Muscle of back (tissue), 13 donors: ENCODE data around the gene ZNF8. TPM values are rescaled to one million over a fixed set of nuclear protein-coding genes. Genes with fewer than 3 reads are reported as not detected.
"Not testable (repeated sequence)": the region's sequence is repeated elsewhere in the genome, so short reads cannot be mapped to it uniquely, and the experiment has no call there.

Experiments
- DNase-seq, 3 donors: peaks; one replicate each; pipeline versions ENCODE4 v3.0.0 to v3.0.0-alpha.2; 2013
- long read RNA-seq, 9 donors: transcript quantifications; one replicate each; lab custom pipeline, GENCODE V29; 2026
- polyA plus RNA-seq, 10 donors: library from polyadenylated mRNA; unstranded; fragments of 120-200 nt; gene quantifications; one replicate each; pipeline ENCODE4 v1.2.1, GENCODE V29; 2013; ENCODE audit not compliant: insufficient read length in 10 of 10

Gene ZNF8
- polyA plus RNA-seq, result 1 to 10 TPM; 4.0 to 6.7 (median 5.3) TPM
- long read RNA-seq, donor 1, result 0 reads
- long read RNA-seq, donor 2, result 0 reads
- long read RNA-seq, donor 3, result 0 reads
- long read RNA-seq, donor 4, full-length matches to known transcripts, result 2 of 2 reads
- long read RNA-seq, donor 4, partial matches to known transcripts, result 0 of 2 reads
- long read RNA-seq, donor 4, other reads (novel, unspliced or antisense), result 0 of 2 reads
- long read RNA-seq, donor 5, full-length matches to known transcripts, result 1 of 1 reads
- long read RNA-seq, donor 5, partial matches to known transcripts, result 0 of 1 reads
- long read RNA-seq, donor 5, other reads (novel, unspliced or antisense), result 0 of 1 reads
- long read RNA-seq, donor 6, full-length matches to known transcripts, result 3 of 3 reads
- long read RNA-seq, donor 6, partial matches to known transcripts, result 0 of 3 reads
- long read RNA-seq, donor 6, other reads (novel, unspliced or antisense), result 0 of 3 reads
- long read RNA-seq, donor 7, full-length matches to known transcripts, result 1 of 1 reads
- long read RNA-seq, donor 7, partial matches to known transcripts, result 0 of 1 reads
- long read RNA-seq, donor 7, other reads (novel, unspliced or antisense), result 0 of 1 reads
- long read RNA-seq, donor 8, result 0 reads
- long read RNA-seq, donor 9, result 0 reads

DNA sequence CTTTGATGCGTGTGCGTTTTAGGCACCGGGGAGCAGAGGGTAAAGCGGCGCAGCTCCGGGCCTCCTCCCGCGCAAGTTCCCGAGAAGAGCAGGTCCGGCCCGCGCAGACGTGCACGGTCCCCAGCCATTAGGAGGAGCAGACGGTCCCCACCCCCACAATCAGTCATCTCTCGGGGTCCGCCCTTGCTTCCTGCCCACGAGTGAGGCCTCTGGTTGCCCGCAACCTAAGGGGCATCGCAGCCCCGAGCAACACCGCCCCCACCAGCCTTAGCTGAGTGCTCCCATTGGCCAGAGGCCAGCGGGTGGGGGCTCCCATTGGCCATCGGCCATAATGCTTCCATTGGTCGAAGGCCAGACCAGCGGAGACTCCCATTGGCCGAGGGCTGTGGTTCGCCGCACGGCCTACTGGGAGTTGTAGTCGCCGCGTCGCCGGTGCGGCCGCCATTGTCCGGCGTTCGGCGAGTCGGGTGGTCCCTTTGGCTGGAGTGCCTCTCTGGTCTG lies at the start of gene ZNF8:
TSS of gene ZNF8 (plus strand) at position 415 of the 501 bp plus-strand sequence. CDS start 127 bp downstream, outside the sequence.
- peak; percentile 97 to 99 (median 99) for DNase-seq

DNA sequence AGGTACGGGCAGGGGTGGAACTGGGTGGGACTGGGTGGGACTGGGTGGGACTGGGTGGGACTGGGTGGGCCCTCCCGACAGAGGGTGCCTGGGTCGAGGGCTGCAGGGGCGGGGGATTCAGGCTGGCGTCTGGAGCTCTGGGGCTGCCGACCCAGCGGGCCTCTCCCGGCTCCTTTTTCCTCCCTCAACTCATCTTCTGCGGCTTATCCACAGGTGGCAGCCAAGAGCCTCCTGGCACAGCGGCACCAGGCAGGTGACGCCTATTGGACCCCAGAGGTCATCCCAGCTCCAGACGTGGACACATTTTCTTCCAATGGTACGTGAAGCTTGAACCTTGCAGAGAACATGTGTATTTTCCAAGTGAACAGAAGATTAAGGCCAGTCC lies 49.5 kb upstream of the ZNF8 start:
- peak in 2 of 3 donors; percentile 22 to 45 for DNase-seq

DNA sequence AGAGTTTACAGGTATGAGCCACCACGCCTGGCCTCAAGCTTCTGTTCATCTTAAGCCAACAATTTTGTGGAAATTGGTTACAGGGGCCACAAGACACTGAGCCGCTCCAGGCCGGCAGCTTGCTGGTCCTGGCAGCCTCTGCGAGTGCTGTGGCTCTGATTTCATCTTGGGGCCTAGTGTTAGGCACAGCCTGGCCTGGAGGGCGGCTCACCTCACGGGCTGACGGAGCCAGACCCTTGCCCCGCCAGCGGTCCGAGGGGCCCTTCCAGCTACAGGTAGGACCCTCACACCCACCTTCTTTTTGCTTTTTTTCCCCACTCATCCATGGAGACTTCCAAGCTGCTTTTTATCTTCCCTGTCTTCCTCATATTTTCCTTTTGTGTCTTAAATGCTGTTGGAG lies 41.4 kb upstream of the ZNF8 start:
- no peak for DNase-seq

DNA sequence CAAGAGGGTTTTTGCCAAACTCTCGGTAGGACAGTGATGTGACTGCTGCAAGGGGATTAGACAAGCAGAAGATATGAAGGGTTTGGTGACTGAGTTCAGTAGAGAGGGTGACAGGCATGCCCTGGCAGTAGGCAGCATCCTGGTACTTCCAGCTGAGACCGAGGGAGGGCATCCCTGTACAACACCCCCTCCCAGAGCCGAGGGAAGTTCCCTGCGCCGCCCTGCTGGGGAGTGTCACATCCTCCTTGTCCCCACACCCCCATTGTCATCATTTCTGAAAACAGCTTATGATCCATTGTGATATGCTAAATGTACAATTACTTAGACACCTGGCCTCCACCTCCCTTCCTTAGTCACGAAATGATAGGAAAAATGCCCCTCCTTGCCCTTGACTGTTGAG lies 35.4 kb upstream of the ZNF8 start:
- no peak for DNase-seq

GRCh38 chr19:58248886-58249285 lies 29.9 kb upstream of the ZNF8 start:
- no peak for DNase-seq

DNA sequence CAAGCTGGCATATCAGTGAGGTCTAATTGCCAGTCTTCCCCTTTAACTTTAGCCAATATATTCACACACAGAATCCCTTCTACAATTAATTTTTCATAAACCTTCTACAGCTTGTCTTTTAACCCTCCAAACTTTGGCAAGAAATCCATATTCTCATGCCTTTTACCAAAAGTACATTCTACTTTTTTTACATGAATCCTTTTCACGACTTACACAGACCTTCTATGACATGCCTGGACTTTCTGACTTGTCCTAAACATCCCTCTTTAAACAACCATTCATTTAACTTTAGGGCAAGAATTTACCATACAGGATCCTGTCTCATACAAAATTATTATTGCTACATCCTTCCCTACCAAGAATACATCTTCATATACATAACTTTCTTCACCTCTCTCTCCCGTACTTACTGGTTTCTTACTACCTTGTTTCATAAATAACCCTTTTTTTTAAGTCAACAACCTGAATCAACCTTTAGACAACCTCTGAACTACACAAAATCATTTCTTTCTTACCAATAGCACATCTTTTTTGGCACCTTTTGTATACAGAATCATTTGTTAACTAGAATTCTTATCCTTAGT lies 26.6 kb upstream of the ZNF8 start:
- peak in 1 of 3 donors; percentile 26 for DNase-seq

GRCh38 chr19:58258259-58258658 lies 20.5 kb upstream of the ZNF8 start:
- not testable (repeated sequence) for DNase-seq

DNA sequence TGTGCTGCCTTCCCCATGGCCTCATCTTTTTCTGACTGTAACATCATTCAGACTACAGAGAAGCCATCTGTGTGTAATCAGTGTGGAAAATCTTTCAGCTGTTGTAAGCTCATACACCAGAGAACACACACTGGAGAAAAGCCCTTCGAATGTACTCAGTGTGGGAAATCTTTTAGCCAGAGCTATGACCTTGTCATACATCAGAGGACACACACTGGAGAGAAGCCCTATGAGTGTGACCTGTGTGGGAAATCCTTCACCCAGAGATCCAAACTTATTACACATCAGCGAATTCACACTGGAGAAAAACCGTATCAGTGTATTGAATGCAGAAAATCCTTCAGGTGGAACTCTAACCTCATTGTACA lies 17.2 kb upstream of the ZNF8 start:
- DNase-seq, result no peak

- no peak for DNase-seq
Observed at GRCh38 chr19:58261968-58262921, 16.5 kb upstream of the ZNF8 start.

- DNase-seq, result no peak
Observed at GRCh38 chr19:58262922-58263296, 15.8 kb upstream of the ZNF8 start.

- no peak for DNase-seq
Observed at GRCh38 chr19:58265100-58265499, 13.7 kb upstream of the ZNF8 start.

DNA sequence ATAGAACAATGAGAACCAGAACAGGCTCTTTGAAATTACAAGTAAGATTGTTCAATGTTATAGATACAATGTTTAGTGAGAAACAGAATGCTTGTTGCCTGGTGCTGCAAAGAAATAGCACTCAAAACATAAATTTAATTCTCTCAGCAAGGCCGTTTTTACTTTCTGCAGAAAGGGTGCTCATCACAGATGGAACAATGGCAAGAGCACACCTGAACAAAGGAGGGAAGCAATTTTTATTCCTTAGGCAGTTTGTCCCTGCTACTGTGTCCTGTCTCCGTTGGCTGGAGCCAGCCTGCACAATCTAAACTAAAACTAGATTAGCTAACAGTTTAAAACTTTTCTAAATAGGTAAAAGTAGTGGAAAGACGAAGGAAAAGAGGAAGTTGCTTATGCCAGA lies 10.4 kb upstream of the ZNF8 start:
- DNase-seq, result no peak

DNA sequence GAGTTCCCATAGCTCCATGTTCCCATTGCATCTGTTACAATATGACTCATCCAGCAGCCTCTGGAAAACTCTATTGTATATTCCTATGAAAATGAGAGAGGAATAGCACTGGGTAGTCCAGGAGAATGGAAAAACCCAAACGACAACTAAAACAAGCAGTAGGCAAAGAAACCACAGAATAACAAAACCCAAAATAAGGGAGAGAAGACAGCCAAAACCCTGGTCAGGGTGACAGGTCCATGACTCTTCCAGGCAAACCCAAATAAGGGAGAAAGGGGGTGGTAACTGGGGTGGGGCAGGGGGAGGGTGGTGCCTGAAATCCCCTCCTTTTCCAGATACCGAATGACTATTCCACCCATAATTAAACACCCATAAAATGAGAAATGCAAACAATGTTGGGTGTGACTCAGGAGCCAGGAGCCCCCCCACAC lies 4.0 kb upstream of the ZNF8 start:
- DNase-seq, result no peak

- DNase-seq, result no peak
Observed at GRCh38 chr19:58275564-58275963, 3.2 kb upstream of the ZNF8 start.

DNA sequence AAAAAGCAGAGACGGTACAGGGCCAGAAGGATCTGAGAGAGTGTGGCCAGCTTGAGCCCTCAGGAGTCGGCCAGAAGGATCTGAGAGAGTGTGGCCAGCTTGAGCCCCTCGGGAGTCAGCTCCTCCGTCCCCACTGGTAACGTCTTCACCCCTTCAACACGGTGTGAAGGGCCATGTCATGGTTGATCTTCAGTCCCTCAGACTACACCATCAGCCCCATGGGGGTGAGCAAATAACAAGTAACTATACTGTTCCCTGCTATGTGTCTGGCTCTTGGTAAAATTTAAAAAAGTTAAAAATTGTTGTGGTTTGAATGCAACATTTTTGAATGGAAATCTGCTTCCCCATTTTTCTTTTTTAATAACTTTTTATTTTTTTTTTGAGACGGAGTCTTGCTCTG lies 1.6 kb upstream of the ZNF8 start:
- no peak for DNase-seq

DNA sequence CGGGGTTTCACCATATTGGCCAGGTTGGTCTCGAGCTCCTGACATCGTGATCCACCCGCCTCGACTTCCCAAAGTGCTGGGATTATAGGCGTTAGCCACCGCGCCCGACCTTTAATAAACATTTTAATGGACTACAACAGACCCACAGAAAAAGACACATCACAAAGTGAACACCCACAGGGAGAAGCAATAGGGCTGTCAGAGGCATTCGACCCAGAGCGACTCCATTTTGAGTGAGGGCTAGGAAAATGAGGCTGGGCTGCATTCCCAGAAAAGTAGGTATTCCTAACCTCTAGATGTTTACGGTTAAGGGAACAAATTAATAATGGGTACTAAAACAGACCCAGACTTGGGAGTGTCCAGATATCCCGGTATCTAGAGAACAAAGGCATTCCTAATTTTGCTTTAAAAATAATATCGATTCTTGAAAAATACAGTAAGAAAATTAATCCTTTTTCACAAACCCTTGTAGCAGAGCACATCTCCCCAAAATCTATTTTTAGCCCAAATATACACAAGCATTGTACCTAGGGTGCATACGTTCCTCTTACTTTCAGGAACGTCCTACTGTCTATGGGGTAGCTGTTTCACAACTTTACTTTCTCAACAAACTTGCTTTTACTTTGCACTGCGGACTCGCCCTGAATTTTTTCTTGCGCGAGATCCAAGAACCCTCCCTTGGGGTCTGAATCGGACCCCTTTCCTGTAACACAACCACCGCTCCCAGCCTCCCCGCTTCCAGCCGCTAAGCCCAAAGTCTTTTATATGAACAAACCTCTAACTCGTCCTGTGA lies 811 bp upstream of the ZNF8 start:
- DNase-seq, result no peak

- peak; percentile 51 to 87 (median 65) for DNase-seq
Observed at GRCh38 chr19:58279042-58279924, 528 bp downstream of the ZNF8 start.

GRCh38 chr19:58279925-58280316 lies 1.2 kb downstream of the ZNF8 start:
- DNase-seq, result no peak

DNA sequence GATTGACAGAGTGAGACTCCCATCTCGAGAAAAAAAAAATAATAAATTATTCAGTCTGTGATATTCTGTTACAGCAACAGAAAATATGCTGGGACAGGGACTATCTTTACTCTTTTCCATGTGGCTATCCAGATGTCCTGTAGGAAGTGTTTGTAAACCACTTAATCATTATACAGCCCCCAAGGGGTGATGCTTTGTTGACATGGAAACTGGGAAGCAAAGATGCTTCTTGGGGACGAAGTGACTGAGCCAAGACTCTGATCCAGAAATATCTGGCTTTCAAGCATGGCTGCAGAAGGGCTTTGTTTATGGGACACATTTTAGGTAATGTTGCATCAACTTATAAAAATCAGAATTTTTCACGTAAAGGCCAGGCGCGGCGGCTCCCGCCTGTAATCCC lies 5.4 kb downstream of the ZNF8 start:
- DNase-seq, result peak in 2 of 3 donors; percentile 48 to 60

- no peak for DNase-seq
Observed at GRCh38 chr19:58291943-58292342, 13.2 kb downstream of the ZNF8 start.
